GM06990 (cell line): ENCODE data around the gene PRIM2.
"Not testable (repeated sequence)": the region's sequence is repeated elsewhere in the genome, so short reads cannot be mapped to it uniquely, and the experiment has no call there.

ENCODE experiments used
- DNase-seq: peaks from one replicate; pipeline ENCODE4 v3.0.0-alpha.2; 2011; ENCODE audit not compliant: insufficient read length; ENCODE audit errors: extremely low read depth
- H3K27me3 ChIP-seq: replicated peaks from 2 replicates; pipeline ENCODE4 v1.6.0; 2011; ENCODE audit warnings: low read length; ENCODE audit not compliant: control insufficient read depth, insufficient read depth
- H3K36me3 ChIP-seq: 2 replicates; pipeline ENCODE4 v1.5.1; 2011; ENCODE audit warnings: low read length; ENCODE audit not compliant: control insufficient read depth, insufficient read depth
- H3K4me3 ChIP-seq: replicated peaks from 2 replicates; pipeline ENCODE4 v1.5.1; 2011; ENCODE audit warnings: low read depth, mild to moderate bottlenecking, control low read depth, low read length
- TF ChIP-seq, protein P1 (sequence below): IDR thresholded peaks from 2 replicates; pipeline ENCODE4 v1.5.1; 2011; ENCODE audit warnings: low read length, control low read depth, mild to moderate bottlenecking, inconsistent platforms; ENCODE audit not compliant: insufficient read depth, poor library complexity, severe bottlenecking

The PRIM2 gene

DNA sequence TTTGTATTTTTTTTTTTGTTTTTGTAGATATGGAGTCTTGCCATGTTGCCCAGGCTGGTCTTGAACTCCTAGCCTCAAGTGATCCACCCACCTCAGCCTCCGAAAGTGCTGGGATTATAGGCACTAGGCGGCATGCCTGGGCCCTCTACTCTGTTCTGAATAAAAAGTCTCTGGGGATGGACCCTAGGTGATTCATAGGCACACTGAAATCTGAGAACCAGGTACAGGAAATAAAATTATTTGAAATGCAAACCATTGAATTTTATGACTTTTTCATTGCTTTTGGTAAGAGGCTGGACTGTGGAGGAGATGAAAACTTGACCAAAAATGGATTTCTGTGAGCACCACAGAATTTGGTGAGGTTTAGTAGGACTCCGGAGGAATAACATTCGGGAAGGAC lies 117.5 kb downstream of the PRIM2 start:
- no peaks in the 10 kb centered on the region for H3K36me3 ChIP-seq
- TF ChIP-seq, protein P1, sequence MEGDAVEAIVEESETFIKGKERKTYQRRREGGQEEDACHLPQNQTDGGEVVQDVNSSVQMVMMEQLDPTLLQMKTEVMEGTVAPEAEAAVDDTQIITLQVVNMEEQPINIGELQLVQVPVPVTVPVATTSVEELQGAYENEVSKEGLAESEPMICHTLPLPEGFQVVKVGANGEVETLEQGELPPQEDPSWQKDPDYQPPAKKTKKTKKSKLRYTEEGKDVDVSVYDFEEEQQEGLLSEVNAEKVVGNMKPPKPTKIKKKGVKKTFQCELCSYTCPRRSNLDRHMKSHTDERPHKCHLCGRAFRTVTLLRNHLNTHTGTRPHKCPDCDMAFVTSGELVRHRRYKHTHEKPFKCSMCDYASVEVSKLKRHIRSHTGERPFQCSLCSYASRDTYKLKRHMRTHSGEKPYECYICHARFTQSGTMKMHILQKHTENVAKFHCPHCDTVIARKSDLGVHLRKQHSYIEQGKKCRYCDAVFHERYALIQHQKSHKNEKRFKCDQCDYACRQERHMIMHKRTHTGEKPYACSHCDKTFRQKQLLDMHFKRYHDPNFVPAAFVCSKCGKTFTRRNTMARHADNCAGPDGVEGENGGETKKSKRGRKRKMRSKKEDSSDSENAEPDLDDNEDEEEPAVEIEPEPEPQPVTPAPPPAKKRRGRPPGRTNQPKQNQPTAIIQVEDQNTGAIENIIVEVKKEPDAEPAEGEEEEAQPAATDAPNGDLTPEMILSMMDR = no peak
- H3K27me3 ChIP-seq = no peaks in the 10 kb centered on the region
- DNase-seq = no peak
- no peak overlapping the region for H3K4me3 ChIP-seq

DNA sequence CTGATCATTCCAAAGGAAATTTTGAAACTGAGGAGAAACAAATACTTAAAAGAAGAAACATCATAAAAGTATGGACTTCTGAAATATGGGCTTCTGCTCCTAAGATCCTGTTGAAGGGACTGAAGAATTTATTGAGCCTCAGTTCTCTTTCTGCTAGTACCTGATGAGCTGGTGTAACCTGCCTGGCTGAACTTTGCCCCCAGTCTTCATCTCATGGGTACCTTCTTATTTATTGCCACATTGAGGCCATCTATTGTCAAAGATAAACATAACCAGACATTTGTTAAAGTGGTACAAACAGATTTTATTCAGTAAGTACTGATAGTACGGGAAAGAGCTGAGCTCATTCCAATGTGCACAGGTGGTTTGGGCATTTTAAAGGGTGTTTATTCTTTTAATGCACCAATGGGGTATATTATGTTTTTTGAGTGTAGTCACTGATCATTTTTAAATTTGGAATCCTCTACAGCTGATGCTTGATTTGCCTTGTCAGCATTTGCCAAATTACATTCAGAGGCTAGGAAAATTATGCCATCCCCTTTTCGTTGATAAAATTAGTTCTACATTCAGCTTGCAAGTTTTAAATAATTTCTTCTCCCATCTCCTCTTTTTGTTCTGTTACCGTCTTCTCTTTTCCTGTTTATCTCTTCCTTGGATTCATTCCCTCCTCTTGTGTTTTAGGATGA lies 118.2 kb downstream of the PRIM2 start:
- H3K36me3 ChIP-seq = no peaks in the 10 kb centered on the region
- no peaks in the 10 kb centered on the region for H3K27me3 ChIP-seq
- TF ChIP-seq, protein P1 = no peak
- no peak overlapping the region for H3K4me3 ChIP-seq
- DNase-seq = no peak

DNA sequence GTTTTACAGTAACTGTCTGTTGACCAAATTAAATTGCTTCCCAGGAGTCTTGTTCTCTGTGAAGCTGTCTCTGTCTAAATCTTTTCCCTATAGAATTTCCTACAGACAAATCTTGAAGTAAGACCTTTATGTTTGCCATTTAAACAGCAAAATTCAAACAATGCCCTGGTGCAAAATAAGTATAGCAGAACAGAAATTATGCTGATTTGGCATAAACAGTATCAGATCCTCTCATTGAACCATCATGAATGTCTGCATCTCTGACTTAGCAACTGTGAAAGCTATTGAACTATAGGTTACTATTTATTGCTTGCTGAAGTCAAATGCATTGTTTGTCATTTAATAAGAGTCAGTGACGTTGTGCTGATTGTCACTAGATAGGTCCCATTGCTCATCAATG lies 123.3 kb downstream of the PRIM2 start:
- H3K4me3 ChIP-seq, H3K36me3 ChIP-seq, DNase-seq, H3K27me3 ChIP-seq: not testable (repeated sequence)

DNA sequence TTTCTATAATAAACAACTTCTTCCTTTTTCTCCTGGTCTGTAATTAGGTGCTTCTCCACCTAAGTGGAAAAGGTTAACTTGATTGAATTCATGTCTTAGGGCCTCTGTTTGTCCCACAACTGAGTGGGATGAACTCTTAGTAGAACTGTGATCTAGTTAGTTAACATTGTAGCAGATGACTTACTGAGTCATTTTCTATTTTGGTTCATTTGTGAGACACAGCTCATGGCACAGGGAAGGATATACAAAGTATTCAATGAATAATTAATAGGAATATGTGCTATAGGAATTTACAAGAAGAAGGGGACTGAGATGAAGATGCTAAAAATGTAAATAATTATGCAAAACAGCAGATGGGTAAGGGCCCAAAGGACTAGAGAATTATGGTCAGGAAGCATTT lies 124.7 kb downstream of the PRIM2 start:
- DNase-seq, H3K27me3 ChIP-seq, H3K36me3 ChIP-seq, H3K4me3 ChIP-seq: not testable (repeated sequence)

DNA sequence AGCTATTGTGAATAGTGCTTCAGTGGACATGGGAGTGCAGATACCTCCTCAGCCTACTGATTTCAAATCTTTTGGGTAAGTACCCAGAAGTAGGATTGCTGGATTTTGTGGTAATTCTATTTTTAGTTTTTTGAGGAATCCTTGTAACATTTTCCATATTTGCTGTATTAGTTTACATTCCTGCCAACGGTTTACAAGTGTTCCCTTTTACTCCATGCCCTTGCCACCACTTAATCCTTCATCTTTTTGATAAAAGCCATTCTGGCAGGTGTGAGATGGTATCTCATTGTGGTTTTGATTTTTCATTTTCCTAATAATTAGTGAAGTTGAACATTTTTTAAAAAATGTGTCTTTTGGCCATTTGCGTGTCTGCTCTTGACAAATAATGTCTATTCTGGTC lies 125.8 kb downstream of the PRIM2 start:
- not testable (repeated sequence) for DNase-seq, H3K36me3 ChIP-seq, H3K4me3 ChIP-seq

DNA sequence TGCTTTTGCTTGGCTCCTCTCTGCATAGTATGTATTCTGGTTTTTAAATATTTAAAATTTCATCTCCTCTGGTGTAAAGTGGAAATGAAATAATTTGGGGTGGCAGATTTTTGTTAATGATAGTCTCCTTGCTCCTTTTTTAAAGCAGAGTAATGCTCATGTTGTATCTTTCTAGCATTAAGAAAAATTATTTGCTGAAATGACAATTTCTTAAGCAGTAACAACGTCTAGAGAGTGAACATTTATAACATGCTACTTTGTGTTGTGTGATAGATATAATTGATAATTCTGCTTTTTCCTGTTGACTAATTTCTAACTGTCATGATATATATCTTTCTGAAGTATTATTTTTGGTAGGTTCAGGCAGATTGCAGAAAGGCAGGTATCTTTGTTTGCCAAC lies 127.4 kb downstream of the PRIM2 start:
- H3K36me3 ChIP-seq, H3K27me3 ChIP-seq, H3K4me3 ChIP-seq, DNase-seq: not testable (repeated sequence)

More for the DNA sequence above, 125.8 kb downstream of the PRIM2 start:
- H3K27me3 ChIP-seq = not testable (repeated sequence)

DNA sequence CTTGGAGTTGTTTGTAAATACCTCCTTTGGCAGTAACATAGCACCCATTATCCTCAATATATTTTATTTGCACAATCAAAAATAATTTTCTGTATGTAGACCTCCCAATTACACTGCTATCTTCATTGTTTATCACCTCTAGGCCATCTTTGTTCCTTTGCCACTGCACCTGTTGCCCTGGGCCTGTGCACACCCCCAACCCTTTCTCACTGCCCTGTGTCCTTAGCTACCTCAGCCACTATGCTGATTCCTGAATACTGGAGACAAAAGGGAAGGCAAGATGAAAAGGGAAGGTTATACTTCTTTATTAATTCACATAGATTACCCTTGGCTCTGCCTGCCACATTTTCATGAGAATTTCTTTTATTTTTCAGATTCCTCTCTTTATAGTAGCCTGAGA lies 127.9 kb downstream of the PRIM2 start:
- not testable (repeated sequence) for H3K36me3 ChIP-seq, H3K27me3 ChIP-seq, DNase-seq, H3K4me3 ChIP-seq

DNA sequence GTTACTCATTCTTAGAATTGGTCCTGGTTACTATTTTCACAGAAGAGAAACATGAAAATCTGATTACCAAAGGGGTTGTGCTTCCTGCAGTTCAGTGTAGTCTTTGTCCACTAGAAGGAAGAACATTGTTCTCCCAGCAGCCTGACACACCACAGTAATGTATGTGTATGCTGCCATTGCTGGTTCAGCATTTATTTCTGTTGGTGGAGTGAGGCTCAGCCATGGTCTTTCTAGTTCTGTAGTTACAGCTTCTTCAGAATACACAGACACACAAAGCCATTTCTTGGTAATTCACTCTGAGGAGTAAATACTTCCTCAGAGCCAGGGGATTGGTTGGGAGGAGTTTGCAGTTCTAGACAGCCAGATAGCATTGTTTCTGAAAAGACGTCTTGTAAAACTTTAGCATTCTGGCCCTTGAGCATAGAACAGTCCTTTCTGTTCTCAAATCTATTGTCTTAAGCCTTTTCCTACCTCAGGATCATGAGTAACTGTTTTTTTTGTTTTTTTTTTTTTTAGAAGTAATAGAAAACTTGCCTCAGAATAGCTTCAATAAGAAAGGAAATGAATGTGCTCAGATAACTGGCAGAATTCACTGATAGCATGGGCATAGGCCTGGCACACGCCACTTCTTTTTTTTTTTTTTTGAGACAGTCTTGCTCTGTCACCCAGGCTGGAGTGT lies 128.5 kb downstream of the PRIM2 start:
- not testable (repeated sequence) for DNase-seq, H3K27me3 ChIP-seq, H3K36me3 ChIP-seq, H3K4me3 ChIP-seq

DNA sequence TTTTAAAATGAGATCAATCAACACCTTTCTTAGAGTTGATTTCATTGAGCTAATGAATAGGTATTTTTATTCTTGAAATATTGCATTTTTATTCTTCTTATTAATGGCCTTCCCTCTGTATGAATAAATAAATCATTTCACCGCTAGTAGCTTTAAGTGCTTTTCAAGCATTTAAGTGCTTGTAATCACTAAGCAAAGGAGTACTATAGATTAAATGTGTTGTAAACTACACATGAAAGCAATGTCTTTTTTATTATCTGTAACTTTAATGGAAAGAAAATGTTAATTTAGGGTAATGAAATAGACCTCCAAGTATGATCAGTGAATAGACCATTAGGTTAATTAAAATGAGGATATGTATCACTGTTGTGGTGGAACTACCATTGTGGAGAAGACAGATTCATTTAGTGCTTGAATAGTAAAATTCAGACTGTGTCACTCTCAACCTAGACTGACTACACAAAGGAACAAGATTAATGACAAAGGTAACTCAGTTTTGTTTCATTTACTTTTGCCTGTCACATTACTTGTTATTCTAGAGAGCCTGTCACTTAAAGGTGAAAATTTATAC lies 132.2 kb downstream of the PRIM2 start:
- not testable (repeated sequence) for H3K36me3 ChIP-seq, DNase-seq, H3K27me3 ChIP-seq, H3K4me3 ChIP-seq

DNA sequence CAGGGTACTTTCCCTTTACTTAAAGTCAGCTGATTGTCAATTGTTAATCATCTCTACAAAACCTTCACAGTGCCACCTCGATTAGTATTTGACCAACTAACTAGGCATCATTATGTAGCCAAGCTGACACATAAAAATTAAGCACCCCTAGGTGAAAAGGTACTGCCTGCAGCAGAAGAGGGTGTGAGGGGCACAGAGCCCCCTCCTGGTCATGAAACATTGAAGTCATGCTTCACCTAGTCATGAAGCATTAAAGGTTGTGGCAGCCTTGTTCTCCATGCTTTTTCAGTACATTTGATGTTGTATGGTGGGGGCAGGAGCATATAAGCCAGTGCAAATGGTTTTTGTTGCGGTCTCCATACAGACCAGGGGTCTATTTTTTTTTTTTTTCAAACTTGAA lies 142.4 kb downstream of the PRIM2 start:
- not testable (repeated sequence) for H3K27me3 ChIP-seq, DNase-seq, H3K4me3 ChIP-seq, H3K36me3 ChIP-seq

DNA sequence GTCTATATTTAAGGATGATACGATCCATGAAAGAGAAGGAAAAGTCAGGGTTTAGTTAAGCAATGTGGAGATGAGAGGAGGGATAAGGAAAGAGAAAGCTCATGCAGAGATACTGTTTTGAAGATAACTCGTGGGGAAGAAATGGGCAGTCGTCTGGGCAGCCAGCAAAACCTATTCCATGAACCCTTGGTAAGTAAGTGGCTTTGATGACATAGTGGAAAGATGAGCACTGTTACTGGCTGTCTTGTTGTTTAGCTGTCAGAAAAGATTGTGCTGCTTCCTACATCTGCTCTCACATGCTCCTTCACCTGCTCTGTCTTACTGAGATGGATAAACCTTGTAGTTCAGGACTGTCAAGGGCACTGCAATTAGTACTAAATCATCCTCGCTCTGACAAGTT lies 143.6 kb downstream of the PRIM2 start:
- H3K4me3 ChIP-seq, H3K27me3 ChIP-seq, DNase-seq, H3K36me3 ChIP-seq: not testable (repeated sequence)

DNA sequence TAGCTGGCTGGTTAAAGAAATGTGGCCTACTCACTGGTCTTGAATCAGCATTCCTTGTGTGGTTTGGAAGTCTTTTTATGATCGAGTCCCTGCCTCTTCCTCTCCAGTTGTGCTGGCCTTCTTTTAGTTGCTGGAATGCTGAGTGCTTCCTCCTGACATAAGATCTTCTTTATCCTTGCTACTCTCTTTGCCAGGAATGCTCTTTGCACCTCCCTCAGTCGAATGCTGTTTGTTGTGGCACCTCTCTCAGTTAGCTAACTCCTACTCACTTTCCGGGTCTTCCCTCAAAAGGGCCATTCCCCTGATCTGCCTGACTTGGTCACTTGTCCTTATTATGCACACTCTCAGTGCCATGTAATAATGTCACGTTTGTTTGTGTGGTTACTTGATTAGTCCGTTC lies 146.4 kb downstream of the PRIM2 start:
- not testable (repeated sequence) for H3K27me3 ChIP-seq, DNase-seq, H3K36me3 ChIP-seq, H3K4me3 ChIP-seq
